Uterus (tissue), 4 donors: ENCODE data around the gene SIPA1. TPM values are rescaled to one million over a fixed set of nuclear protein-coding genes. Genes with fewer than 3 reads are reported as not detected.

ENCODE experiments used
- DNase-seq, 2 donors: peaks; one replicate each; pipeline ENCODE4 v3.0.0-alpha.2; 2019 to 2020
- H3K27ac ChIP-seq, 2 donors: fragments of 200-600 bp; sonication (generic); 1 replicate in 1 of 2; 2 replicates in 1 of 2; pipeline ENCODE4 v1.5.1; 2016 to 2018
- H3K27me3 ChIP-seq, 2 donors: fragments of 200-600 bp; sonication (generic); one replicate each; pipeline ENCODE4 v1.5.1; 2018 to 2019; ENCODE audit warnings: control low read depth in 1 of 2
- H3K36me3 ChIP-seq, 2 donors: fragments of 200-600 bp; sonication (generic); one replicate each; pipeline ENCODE4 v1.5.1; 2019; ENCODE audit warnings: control low read depth in 1 of 2
- H3K4me1 ChIP-seq, 2 donors: fragments of 200-600 bp; sonication (generic); one replicate each; pipeline ENCODE4 v1.5.1; 2018 to 2019; ENCODE audit warnings: control low read depth in 1 of 2
- H3K4me3 ChIP-seq, 2 donors: fragments of 200-600 bp; sonication (generic); 1 replicate in 1 of 2; 2 replicates in 1 of 2; pipeline ENCODE4 v1.5.1; 2018 to 2019; ENCODE audit warnings: mild to moderate bottlenecking in 1 of 2
- H3K9me3 ChIP-seq, 2 donors: fragments of 200-600 bp; sonication (generic); one replicate each; pipeline ENCODE4 v1.5.1; 2019; ENCODE audit warnings: control low read depth in 1 of 2
- CTCF ChIP-seq, 4 experiments: fragments of 200-600 bp in 2 of 4; fragments of 450-650 bp in 2 of 4; sonication (generic) in 2 of 4; IDR thresholded peaks; one replicate each; pipeline ENCODE4 v1.5.1; 2016 to 2019; ENCODE audit warnings: antibody characterized with exemption in 4 of 4, mild to moderate bottlenecking in 2 of 4, moderate library complexity in 1 of 4
- POLR2A ChIP-seq, 2 donors: fragments of 450-650 bp; IDR thresholded peaks; one replicate each; pipeline ENCODE4 v1.6.1; 2016; ENCODE audit warnings: antibody characterized with exemption in 2 of 2, mild to moderate bottlenecking in 1 of 2, moderate library complexity in 1 of 2
- intact Hi-C: fragments of 100-400 bp; cut with DNase I; formaldehyde crosslinking; loops from one replicate; pipeline ENCODE4 v1.15.1; 2023; ENCODE audit warnings: low total_unique reads
- total RNA-seq, 4 donors: library from RNA; depleted of rRNA in 3 of 4; stranded (reverse); fragments of >200 nt in 3 of 4; gene quantifications; one replicate each; pipeline versions ENCODE4 v1.1.0 to v1.2.4, GENCODE V29; 2014 to 2023
- donor health status: DM: yes; HTN: yes; CAD: no.

Gene SIPA1
- total RNA-seq, 4 donors from 2014 or later, result 11.2 to 60.1 (median 27.0) TPM

- peak; percentile 52 to 59 for DNase-seq
- Histone ChIP-seq H3K9me3 (no peaks in the 10 kb centered on the region), H3K27me3 (no peaks in the 10 kb centered on the region), H3K36me3 (no peaks in the 10 kb centered on the region), H3K4me3 (peak overlapping the region; percentile 68 to 86), H3K4me1 (peaks cover 0 to 22% of the 10 kb centered on the region in 2 donors), H3K27ac (peak overlapping the region; percentile 86 to 87)
- TF ChIP-seq CTCF (IDR thresholded peaks at IDR 0.05) (no peak), POLR2A (IDR thresholded peaks at IDR 0.05) (no peak)
- intact Hi-C loops, result no loop called here
These were observed 24.6 kb upstream of the SIPA1 start for GRCh38 chr11:65613091-65613928.

GRCh38 chr11:65615229-65615949 is 22.5 kb upstream of the SIPA1 start, which contains the start of gene PCNX3:
Gene PCNX3, plus strand, starts transcription at chr11:65615776. Its CDS starts 536 bp downstream, at chr11:65616312.
- H3K9me3 ChIP-seq, result no peaks in the 10 kb centered on the region
- peak; percentile 100 for DNase-seq
- no peaks in the 10 kb centered on the region for H3K27me3 ChIP-seq
- H3K4me3 ChIP-seq, result peak within 1 kb of the TSS; percentile 87 to 93
- peak within 1 kb of the TSS; percentile 86 to 87 for H3K27ac ChIP-seq
- peaks cover 0 to 19% of the 10 kb centered on the region in 2 donors for H3K4me1 ChIP-seq
- intact Hi-C loops, result no loop called here
- TF ChIP-seq CTCF (IDR thresholded peaks at IDR 0.05) (peak in 1 of 4 experiments; percentile 58), POLR2A (IDR thresholded peaks at IDR 0.05) (peak; percentile 48 to 62)
- H3K36me3 ChIP-seq, result no peaks in the 10 kb centered on the region

GRCh38 chr11:65615950-65616574 is 21.8 kb upstream of the SIPA1 start:
- Histone ChIP-seq H3K36me3 (no peaks in the 10 kb centered on the region), H3K27me3 (no peaks in the 10 kb centered on the region), H3K4me3 (peak overlapping the region; percentile 87 to 93), H3K4me1 (peaks cover 0 to 19% of the 10 kb centered on the region in 2 donors), H3K9me3 (no peaks in the 10 kb centered on the region), H3K27ac (peak overlapping the region; percentile 75 to 87)
- DNase-seq, result no peak
- intact Hi-C loops, result no loop called here
- TF ChIP-seq POLR2A (IDR thresholded peaks at IDR 0.05) (no peak), CTCF (IDR thresholded peaks at IDR 0.05) (no peak)

GRCh38 chr11:65616575-65617001 is 21.3 kb upstream of the SIPA1 start:
- H3K4me1 ChIP-seq, result peaks cover 0 to 19% of the 10 kb centered on the region in 2 donors
- intact Hi-C loops, result no loop called here
- H3K36me3 ChIP-seq, result no peaks in the 10 kb centered on the region

More at GRCh38 chr11:65616575-65617001, 21.3 kb upstream of the SIPA1 start:
- peak overlapping the region in 1 of 2 donors; percentile 87 for H3K27ac ChIP-seq
- peak overlapping the region; percentile 87 to 93 for H3K4me3 ChIP-seq
- DNase-seq, result no peak
- H3K9me3 ChIP-seq, result no peaks in the 10 kb centered on the region
- TF ChIP-seq POLR2A (IDR thresholded peaks at IDR 0.05) (no peak), CTCF (IDR thresholded peaks at IDR 0.05) (no peak)
- no peaks in the 10 kb centered on the region for H3K27me3 ChIP-seq
